Cardiac septum (tissue), 1 donor: ENCODE measurements around the gene MRPL19. TPM values are rescaled to one million over a fixed set of nuclear protein-coding genes. Genes with fewer than 3 reads are reported as not detected.

Experiments
- DNase-seq: peaks from one replicate; pipeline ENCODE4 v3.0.0-alpha.2; 2020; ENCODE audit warnings: low spot score
- intact Hi-C: fragments of 100-400 bp; cut with DNase I; formaldehyde crosslinking; loops from one replicate; pipeline ENCODE4 v1.14.0; 2022
- total RNA-seq: library from RNA; stranded (reverse); fragmentation: NEBNext Ultra II Directional; extraction: Animal tissue kit (Norgen Biotek cat#: 25700); gene quantifications from one replicate; pipeline ENCODE4 v1.2.1, GENCODE V29; 2021
- donor health status: DM: no; HTN: no; CAD: no.

MRPL19 gene
- total RNA-seq, 1 donor from 2014 or later, result 46.9 TPM

- intact Hi-C loops, result loop anchor here (5.0 kb wide), 1 partner anchor 145 kb away; no protein-coding TSS in a partner anchor
Observed at GRCh38 chr2:75612108-75612861, 34.3 kb upstream of the MRPL19 start.

GRCh38 chr2:75612862-75613243 lies 33.7 kb upstream of the MRPL19 start:
- DNase-seq, result no peak
- intact Hi-C loops, result loop anchor here (5.0 kb wide), 1 partner anchor 146 kb away; no protein-coding TSS in a partner anchor

More at GRCh38 chr2:75612108-75612861, 34.3 kb upstream of the MRPL19 start:
- no peak for DNase-seq

GRCh38 chr2:75614162-75614651 lies 32.4 kb upstream of the MRPL19 start:
- intact Hi-C loops, result loop anchor here (5.0 kb wide), 1 partner anchor 147 kb away; no protein-coding TSS in a partner anchor
- DNase-seq, result no peak

- intact Hi-C loops, result no loop called here
Observed at GRCh38 chr2:75616406-75616805, 30.2 kb upstream of the MRPL19 start.

GRCh38 chr2:75616933-75617332 lies 29.6 kb upstream of the MRPL19 start:
- intact Hi-C loops, result no loop called here

More at GRCh38 chr2:75616406-75616805, 30.2 kb upstream of the MRPL19 start:
- no peak for DNase-seq

GRCh38 chr2:75619956-75620740 lies 26.4 kb upstream of the MRPL19 start:
- intact Hi-C loops, result no loop called here
- DNase-seq, result no peak

More at GRCh38 chr2:75616933-75617332, 29.6 kb upstream of the MRPL19 start:
- DNase-seq, result no peak

GRCh38 chr2:75621228-75621627 lies 25.4 kb upstream of the MRPL19 start:
- DNase-seq, result no peak
- intact Hi-C loops, result no loop called here

GRCh38 chr2:75622500-75622899 lies 24.1 kb upstream of the MRPL19 start:
- no peak for DNase-seq
- intact Hi-C loops, result no loop called here

- DNase-seq, result no peak
- intact Hi-C loops, result no loop called here
Observed at GRCh38 chr2:75622929-75623328, 23.7 kb upstream of the MRPL19 start.

GRCh38 chr2:75627902-75628504 lies 18.6 kb upstream of the MRPL19 start:
- DNase-seq, result no peak
- intact Hi-C loops, result no loop called here

GRCh38 chr2:75632091-75632701 lies 14.4 kb upstream of the MRPL19 start:
- intact Hi-C loops, result no loop called here
- no peak for DNase-seq

- intact Hi-C loops, result no loop called here
- DNase-seq, result no peak
Observed at GRCh38 chr2:75632813-75633212, 13.8 kb upstream of the MRPL19 start.

- no peak for DNase-seq
- intact Hi-C loops, result no loop called here
Observed at GRCh38 chr2:75633620-75634019, 13.0 kb upstream of the MRPL19 start.

- intact Hi-C loops, result no loop called here
Observed at GRCh38 chr2:75634945-75635344, 11.6 kb upstream of the MRPL19 start.

GRCh38 chr2:75637568-75637967 lies 9.0 kb upstream of the MRPL19 start:
- intact Hi-C loops, result no loop called here
- no peak for DNase-seq

More at GRCh38 chr2:75634945-75635344, 11.6 kb upstream of the MRPL19 start:
- DNase-seq, result no peak

- DNase-seq, result no peak
- intact Hi-C loops, result loop anchor here (5.0 kb wide), 1 partner anchor 37 kb away; no protein-coding TSS in a partner anchor
Observed at GRCh38 chr2:75640621-75641121, 5.9 kb upstream of the MRPL19 start.

- DNase-seq, result no peak
- intact Hi-C loops, result loop anchor here (5.0 kb wide), 1 partner anchor 36 kb away; no protein-coding TSS in a partner anchor
Observed at GRCh38 chr2:75641587-75641986, 5.0 kb upstream of the MRPL19 start.

GRCh38 chr2:75643980-75644379 lies 2.6 kb upstream of the MRPL19 start:
- intact Hi-C loops, result loop anchor here (5.0 kb wide), 1 partner anchor 33 kb away; no protein-coding TSS in a partner anchor
- no peak for DNase-seq

GRCh38 chr2:75645643-75646042 lies 940 bp upstream of the MRPL19 start:
- intact Hi-C loops, result no loop called here
- DNase-seq, result no peak
